Testis (tissue), 3 donors: ENCODE results near the gene MACROD2. TPM values are rescaled to one million over a fixed set of nuclear protein-coding genes. Genes with fewer than 3 reads are reported as not detected.

Experiments used
- DNase-seq: peaks from one replicate; pipeline ENCODE4 v3.0.0-alpha.2; 2019
- H3K27ac ChIP-seq, 2 donors: fragments of 200-600 bp; sonication (generic); one replicate each; pipeline ENCODE4 v1.5.1; 2019
- H3K27me3 ChIP-seq: fragments of 200-600 bp; sonication (generic); one replicate; pipeline ENCODE4 v1.5.1; 2019
- H3K36me3 ChIP-seq: fragments of 200-600 bp; sonication (generic); one replicate; pipeline ENCODE4 v1.5.1; 2017; ENCODE audit warnings: low read depth; ENCODE audit errors: missing control alignments
- H3K4me1 ChIP-seq: fragments of 200-600 bp; sonication (generic); one replicate; pipeline ENCODE4 v1.5.1; 2019
- H3K4me3 ChIP-seq, 2 donors: fragments of 200-600 bp; sonication (generic); one replicate each; pipeline ENCODE4 v1.5.1; 2017 to 2019
- H3K9me3 ChIP-seq: fragments of 200-600 bp; sonication (generic); one replicate; pipeline ENCODE4 v1.5.1; 2017
- POLR2A ChIP-seq: fragments of 450-650 bp; IDR thresholded peaks from one replicate; pipeline ENCODE4 v1.6.1; 2017; ENCODE audit warnings: antibody characterized with exemption, mild to moderate bottlenecking, moderate library complexity
- WGBS, 2 donors: methylation state at CpG; one replicate each; pipeline ENCODE4 v1.1.5; 2018; 5-methylcytosine and 5-hydroxymethylcytosine counted together
- intact Hi-C: fragments of 100-400 bp; cut with DNase I; formaldehyde crosslinking; loops from one replicate; pipeline ENCODE4 v1.15.1; 2023; ENCODE audit warnings: low total_unique reads
- polyA plus RNA-seq: library from polyadenylated mRNA; stranded (reverse); fragments of 350-450 nt; fragmentation: Illumina TruSeq; extraction: RNeasy Lipid Tissue Mini Kit (QIAGEN cat#74804); gene quantifications from one replicate; pipeline ENCODE4 v1.2.3, GENCODE V29; 2014; ENCODE audit warnings: low read depth, low replicate concordance; ENCODE audit not compliant: insufficient read depth
- total RNA-seq, 2 donors: library from RNA; depleted of rRNA; stranded (reverse); fragments of >200 nt; gene quantifications; one replicate each; pipeline ENCODE4 v1.2.3, GENCODE V29; 2016
- TF ChIP-seq, protein P1 (sequence below), 3 experiments: fragments of 450-650 bp in 2 of 3; fragments of 200-600 bp in 1 of 3; sonication (generic) in 1 of 3; IDR thresholded peaks; one replicate each; pipeline ENCODE4 v1.5.1; 2016 to 2019; ENCODE audit warnings: antibody characterized with exemption in 3 of 3, mild to moderate bottlenecking in 2 of 3, moderate library complexity in 1 of 3

MACROD2 gene
- total and polyA plus RNA-seq, 3 donors from 2014 or later: 12.6 to 20.6 (median 16.8) TPM

DNA sequence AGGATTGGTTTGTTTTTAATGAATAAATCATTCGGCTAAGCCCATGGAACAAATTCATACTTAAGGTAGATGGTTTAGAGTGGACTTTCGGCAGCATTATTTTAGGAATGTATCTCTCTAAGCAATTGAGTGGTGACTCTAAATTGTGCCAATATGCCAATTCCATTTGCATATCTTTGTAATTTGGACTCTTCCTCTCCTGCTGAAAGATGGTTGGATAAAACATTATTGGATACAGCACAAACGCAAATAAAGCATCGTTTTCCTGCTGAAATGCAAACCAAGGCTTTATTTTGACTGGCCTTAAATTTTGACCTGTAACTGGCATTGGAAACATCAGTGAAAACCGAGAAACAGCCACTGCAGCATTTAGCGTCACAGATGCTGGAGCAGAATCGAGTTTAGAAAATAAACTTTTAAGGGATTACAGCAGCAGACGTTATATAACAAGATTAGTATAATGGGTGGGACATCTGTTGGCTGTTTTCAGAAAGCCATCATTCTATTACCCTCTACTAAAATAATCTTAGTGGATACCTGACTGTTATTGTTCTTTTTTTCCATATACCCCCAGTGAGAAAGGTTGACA, 1852.0 kb downstream of the MACROD2 start:
- no peak overlapping the region for H3K4me3 ChIP-seq
- 79 to 84% methylated on average over 8 of the region's 8 CpGs for WGBS, 2 donors
- no peaks in the 10 kb centered on the region for H3K27me3 ChIP-seq
- intact Hi-C loops: no loop called here
- TF ChIP-seq, protein P1, sequence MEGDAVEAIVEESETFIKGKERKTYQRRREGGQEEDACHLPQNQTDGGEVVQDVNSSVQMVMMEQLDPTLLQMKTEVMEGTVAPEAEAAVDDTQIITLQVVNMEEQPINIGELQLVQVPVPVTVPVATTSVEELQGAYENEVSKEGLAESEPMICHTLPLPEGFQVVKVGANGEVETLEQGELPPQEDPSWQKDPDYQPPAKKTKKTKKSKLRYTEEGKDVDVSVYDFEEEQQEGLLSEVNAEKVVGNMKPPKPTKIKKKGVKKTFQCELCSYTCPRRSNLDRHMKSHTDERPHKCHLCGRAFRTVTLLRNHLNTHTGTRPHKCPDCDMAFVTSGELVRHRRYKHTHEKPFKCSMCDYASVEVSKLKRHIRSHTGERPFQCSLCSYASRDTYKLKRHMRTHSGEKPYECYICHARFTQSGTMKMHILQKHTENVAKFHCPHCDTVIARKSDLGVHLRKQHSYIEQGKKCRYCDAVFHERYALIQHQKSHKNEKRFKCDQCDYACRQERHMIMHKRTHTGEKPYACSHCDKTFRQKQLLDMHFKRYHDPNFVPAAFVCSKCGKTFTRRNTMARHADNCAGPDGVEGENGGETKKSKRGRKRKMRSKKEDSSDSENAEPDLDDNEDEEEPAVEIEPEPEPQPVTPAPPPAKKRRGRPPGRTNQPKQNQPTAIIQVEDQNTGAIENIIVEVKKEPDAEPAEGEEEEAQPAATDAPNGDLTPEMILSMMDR (IDR thresholded peaks at IDR 0.05): no peak
- TF ChIP-seq POLR2A: no peak
- no peak overlapping the region for H3K27ac ChIP-seq
- no peaks in the 10 kb centered on the region for H3K4me1 ChIP-seq
- no peak for DNase-seq
- H3K36me3 ChIP-seq: no peaks in the 10 kb centered on the region
- no peaks in the 10 kb centered on the region for H3K9me3 ChIP-seq

DNA sequence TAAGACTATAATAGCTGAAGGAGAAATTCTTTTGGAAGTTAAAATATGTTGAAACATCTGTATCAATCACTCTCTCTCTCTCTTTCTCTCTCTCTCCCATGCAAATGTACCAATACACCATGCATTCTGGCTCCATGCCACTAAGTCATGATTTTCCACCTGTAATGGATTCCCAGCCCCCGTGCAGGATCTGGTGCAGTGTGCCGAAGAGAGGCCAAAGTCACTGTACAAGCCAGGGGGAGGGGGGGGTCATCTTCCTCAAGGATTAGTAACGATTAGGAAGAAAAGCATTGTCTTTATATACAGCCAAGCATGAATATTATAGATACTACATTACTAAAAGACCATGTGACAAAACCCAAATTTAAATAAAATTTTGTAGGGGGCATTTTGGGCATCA, 1852.8 kb downstream of the MACROD2 start:
- Histone ChIP-seq H3K4me3 (no peak overlapping the region), H3K36me3 (no peaks in the 10 kb centered on the region), H3K27ac (no peak overlapping the region), H3K4me1 (no peaks in the 10 kb centered on the region), H3K9me3 (no peaks in the 10 kb centered on the region), H3K27me3 (no peaks in the 10 kb centered on the region)
- intact Hi-C loops: no loop called here
- no peak for TF ChIP-seq POLR2A
- TF ChIP-seq, protein P1 (IDR thresholded peaks at IDR 0.05): no peak
- 92 to 97% methylated on average over 3 of the region's 3 CpGs for WGBS, 2 donors
- DNase-seq: no peak

DNA sequence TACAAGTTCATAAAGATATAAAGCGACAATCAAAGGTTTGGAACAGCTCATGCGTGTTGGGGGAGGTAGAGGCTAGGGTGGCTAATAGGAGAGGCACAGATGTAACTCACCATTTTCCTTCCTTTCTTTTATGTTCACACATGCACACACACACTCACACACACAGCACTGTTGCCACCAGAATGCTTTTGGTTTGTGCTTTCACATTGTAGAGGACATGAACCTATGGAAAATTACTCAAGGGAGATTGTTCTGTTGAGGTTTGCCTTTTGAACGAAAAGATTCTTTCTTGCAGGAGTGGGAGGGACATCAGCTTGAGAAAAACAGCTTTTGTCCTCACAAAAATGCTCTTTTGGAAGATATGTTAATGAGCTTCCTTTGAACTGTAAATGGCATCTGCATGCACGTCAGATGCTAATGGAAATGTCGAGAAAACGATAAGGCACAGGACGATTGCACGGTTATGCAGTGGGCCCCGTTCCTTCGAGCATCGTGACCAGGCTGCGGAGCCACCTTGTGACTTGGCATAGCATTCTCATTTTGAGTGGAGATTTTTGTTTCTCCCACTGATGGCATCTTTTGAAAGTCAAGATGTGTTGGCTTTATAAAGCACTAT, 1853.8 kb downstream of the MACROD2 start:
- H3K27ac ChIP-seq: no peak overlapping the region
- intact Hi-C loops: no loop called here

GRCh38 chr20:15851576-15852215, 1856.4 kb downstream of the MACROD2 start:
- Histone ChIP-seq H3K4me1 (no peaks in the 10 kb centered on the region), H3K4me3 (no peak overlapping the region), H3K27ac (no peak overlapping the region), H3K36me3 (no peaks in the 10 kb centered on the region), H3K27me3 (no peaks in the 10 kb centered on the region), H3K9me3 (no peaks in the 10 kb centered on the region)
- TF ChIP-seq, protein P1 (IDR thresholded peaks at IDR 0.05): no peak
- no peak for TF ChIP-seq POLR2A
- WGBS, 2 donors: 76 to 88% methylated on average over 10 to 11 of the region's 11 CpGs
- intact Hi-C loops: no loop called here
- DNase-seq: no peak

More for the DNA sequence above, 1853.8 kb downstream of the MACROD2 start:
- Histone ChIP-seq H3K9me3 (no peaks in the 10 kb centered on the region), H3K36me3 (no peaks in the 10 kb centered on the region), H3K4me1 (no peaks in the 10 kb centered on the region), H3K27me3 (no peaks in the 10 kb centered on the region), H3K4me3 (no peak overlapping the region)
- DNase-seq: no peak
- TF ChIP-seq POLR2A: no peak
- TF ChIP-seq, protein P1 (IDR thresholded peaks at IDR 0.05): no peak
- WGBS, 2 donors: 70 to 73% methylated on average over 12 of the region's 12 CpGs
